Body of pancreas (tissue), 4 donors: ENCODE results near the gene PAM.

ENCODE experiments used
- POLR2A ChIP-seq, 3 donors: fragments of 450-650 bp; IDR thresholded peaks; one replicate each; pipeline ENCODE4 v1.6.1; 2016; ENCODE audit warnings: antibody characterized with exemption in 3 of 3, mild to moderate bottlenecking in 2 of 3
- TF ChIP-seq, protein P1 (sequence below), 7 experiments: fragments of 450-650 bp in 4 of 7; fragments of 200-600 bp in 3 of 7; sonication (generic) in 3 of 7; IDR thresholded peaks; one replicate each; pipeline ENCODE4 v1.5.1; 2016 to 2019; ENCODE audit warnings: antibody characterized with exemption in 7 of 7

DNA sequence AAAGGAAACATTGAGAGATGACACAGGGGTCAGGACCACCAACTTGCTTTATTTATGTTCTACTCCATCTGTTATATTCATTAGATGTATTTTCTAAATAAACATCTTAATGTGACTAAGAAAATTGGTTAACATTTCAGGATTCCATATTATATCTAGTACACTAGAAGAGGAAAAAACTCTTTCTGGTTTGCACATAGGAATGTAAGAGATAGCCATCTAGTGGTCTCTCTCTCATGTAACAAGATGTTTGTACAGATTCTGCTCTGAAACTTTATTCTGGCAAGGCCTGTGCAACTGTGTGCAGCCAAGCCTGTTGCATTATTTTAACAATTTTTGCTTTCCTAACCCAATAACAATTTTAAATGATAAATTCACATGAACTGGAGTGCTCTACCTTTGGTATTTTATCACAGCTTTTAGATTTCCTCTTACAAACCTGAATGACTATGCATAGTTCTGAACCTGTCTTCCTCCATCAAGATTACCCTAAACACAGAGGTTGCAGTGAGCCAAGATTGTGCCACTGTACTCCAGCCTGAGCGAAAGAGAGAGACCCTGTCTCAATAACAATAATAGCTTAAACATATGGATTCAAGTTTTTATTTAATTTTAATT, 216.7 kb downstream of the PAM start:
- TF ChIP-seq, protein P1, sequence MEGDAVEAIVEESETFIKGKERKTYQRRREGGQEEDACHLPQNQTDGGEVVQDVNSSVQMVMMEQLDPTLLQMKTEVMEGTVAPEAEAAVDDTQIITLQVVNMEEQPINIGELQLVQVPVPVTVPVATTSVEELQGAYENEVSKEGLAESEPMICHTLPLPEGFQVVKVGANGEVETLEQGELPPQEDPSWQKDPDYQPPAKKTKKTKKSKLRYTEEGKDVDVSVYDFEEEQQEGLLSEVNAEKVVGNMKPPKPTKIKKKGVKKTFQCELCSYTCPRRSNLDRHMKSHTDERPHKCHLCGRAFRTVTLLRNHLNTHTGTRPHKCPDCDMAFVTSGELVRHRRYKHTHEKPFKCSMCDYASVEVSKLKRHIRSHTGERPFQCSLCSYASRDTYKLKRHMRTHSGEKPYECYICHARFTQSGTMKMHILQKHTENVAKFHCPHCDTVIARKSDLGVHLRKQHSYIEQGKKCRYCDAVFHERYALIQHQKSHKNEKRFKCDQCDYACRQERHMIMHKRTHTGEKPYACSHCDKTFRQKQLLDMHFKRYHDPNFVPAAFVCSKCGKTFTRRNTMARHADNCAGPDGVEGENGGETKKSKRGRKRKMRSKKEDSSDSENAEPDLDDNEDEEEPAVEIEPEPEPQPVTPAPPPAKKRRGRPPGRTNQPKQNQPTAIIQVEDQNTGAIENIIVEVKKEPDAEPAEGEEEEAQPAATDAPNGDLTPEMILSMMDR (IDR thresholded peaks at IDR 0.05), result peak in 3 of 7 experiments; percentile 16 to 30 (median 25)
- no peak for TF ChIP-seq POLR2A (IDR thresholded peaks at IDR 0.05)
